ENCODE data around the gene PDZRN4. TPM values are rescaled to one million over a fixed set of nuclear protein-coding genes. Genes with fewer than 3 reads are reported as not detected.

The PDZRN4 gene
- total and polyA plus RNA-seq, 8 donors = 0.58 to 29.0 (median 2.2) TPM

DNA sequence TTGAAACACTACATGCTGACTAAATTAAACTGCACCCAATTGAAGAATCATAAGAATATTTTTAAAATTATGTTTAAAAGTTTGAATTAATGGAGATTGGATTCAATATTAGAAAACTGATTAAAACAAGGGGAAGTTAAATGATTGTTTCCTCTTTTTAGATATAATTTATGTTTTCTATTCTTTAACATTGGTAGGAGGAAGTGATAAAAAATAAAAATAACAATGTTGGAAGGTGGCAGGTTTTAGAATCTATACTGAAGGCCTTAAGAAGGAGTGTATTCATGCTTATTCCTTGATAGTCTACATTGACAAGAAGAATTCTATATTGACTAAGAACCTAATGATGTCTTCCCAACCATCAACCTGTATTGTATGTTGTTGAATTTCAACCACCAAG lies 168.1 kb downstream of the PDZRN4 start:
- DNase-seq = no peak
- TF ChIP-seq, protein P1, sequence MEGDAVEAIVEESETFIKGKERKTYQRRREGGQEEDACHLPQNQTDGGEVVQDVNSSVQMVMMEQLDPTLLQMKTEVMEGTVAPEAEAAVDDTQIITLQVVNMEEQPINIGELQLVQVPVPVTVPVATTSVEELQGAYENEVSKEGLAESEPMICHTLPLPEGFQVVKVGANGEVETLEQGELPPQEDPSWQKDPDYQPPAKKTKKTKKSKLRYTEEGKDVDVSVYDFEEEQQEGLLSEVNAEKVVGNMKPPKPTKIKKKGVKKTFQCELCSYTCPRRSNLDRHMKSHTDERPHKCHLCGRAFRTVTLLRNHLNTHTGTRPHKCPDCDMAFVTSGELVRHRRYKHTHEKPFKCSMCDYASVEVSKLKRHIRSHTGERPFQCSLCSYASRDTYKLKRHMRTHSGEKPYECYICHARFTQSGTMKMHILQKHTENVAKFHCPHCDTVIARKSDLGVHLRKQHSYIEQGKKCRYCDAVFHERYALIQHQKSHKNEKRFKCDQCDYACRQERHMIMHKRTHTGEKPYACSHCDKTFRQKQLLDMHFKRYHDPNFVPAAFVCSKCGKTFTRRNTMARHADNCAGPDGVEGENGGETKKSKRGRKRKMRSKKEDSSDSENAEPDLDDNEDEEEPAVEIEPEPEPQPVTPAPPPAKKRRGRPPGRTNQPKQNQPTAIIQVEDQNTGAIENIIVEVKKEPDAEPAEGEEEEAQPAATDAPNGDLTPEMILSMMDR (IDR thresholded peaks at IDR 0.05) = no peak
- TF ChIP-seq EP300 (IDR thresholded peaks at IDR 0.05) = no peak
- TF ChIP-seq POLR2A (IDR thresholded peaks at IDR 0.05) = no peak
- no peak for TF ChIP-seq POLR2AphosphoS5 (IDR thresholded peaks at IDR 0.05)
- Histone ChIP-seq H3K9me3 (peaks cover 0 to 4% (median 0%) of the 10 kb centered on the region in 4 donors), H3K4me3 (no peak overlapping the region), H3K4me1 (no peaks in the 10 kb centered on the region), H3K27me3 (no peaks in the 10 kb centered on the region), H3K36me3 (no peaks in the 10 kb centered on the region), H3K27ac (no peak overlapping the region)
- intact Hi-C loops (cut with DNase I; ENCODE audit: low total_unique reads) = no loop called here

DNA sequence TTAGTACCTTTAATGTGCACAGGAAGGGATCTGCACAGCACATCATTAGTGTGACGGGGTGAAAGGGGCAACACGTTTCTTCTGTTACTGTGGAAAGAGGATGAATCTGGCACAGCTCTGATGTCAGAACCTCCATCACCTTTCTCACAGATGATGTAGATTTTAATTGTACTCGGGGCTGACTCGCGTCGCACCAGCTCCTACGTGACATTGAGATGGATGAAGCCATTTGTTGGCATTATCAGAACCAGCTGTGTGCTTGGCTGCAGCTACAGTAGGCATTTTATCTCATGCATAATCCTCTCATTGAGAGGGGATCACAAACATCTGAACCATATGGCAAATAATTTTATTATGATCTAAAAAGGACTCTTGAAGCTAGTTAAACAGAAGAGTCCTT lies 173.6 kb downstream of the PDZRN4 start:
- H3K27me3 ChIP-seq = no peaks in the 10 kb centered on the region
- no peaks in the 10 kb centered on the region for H3K4me1 ChIP-seq
- DNase-seq = peak in 1 of 2 donors; percentile 10
- H3K9me3 ChIP-seq = no peaks in the 10 kb centered on the region
- no peak for TF ChIP-seq POLR2AphosphoS5 (IDR thresholded peaks at IDR 0.05)
- TF ChIP-seq, protein P1 (IDR thresholded peaks at IDR 0.05) = no peak
- TF ChIP-seq EP300 (IDR thresholded peaks at IDR 0.05) = no peak
- no peak for TF ChIP-seq POLR2A (IDR thresholded peaks at IDR 0.05)
- intact Hi-C loops (cut with DNase I; ENCODE audit: low total_unique reads) = no loop called here
- 65 to 83% (median 77%) methylated on average over 7 of the region's 7 CpGs for WGBS, 5 donors
- no peak overlapping the region for H3K4me3 ChIP-seq
- H3K27ac ChIP-seq = no peak overlapping the region
- no peaks in the 10 kb centered on the region for H3K36me3 ChIP-seq

- Histone ChIP-seq H3K27ac (no peak overlapping the region), H3K4me3 (no peak overlapping the region), H3K4me1 (no peaks in the 10 kb centered on the region), H3K36me3 (no peaks in the 10 kb centered on the region), H3K9me3 (no peaks in the 10 kb centered on the region), H3K27me3 (no peaks in the 10 kb centered on the region)
- TF ChIP-seq POLR2A (IDR thresholded peaks at IDR 0.05) (no peak), EP300 (IDR thresholded peaks at IDR 0.05) (no peak), POLR2AphosphoS5 (IDR thresholded peaks at IDR 0.05) (no peak)
- TF ChIP-seq, protein P1 (IDR thresholded peaks at IDR 0.05) = no peak
- DNase-seq = peak in 1 of 2 donors; percentile 32
- intact Hi-C loops (cut with DNase I; ENCODE audit: low total_unique reads) = no loop called here
- 37 to 70% (median 57%) methylated on average over 1 of the region's 1 CpG for WGBS, 5 donors
Observed at GRCh38 chr12:41362510-41362909, 174.4 kb downstream of the PDZRN4 start.

GRCh38 chr12:41362931-41363330 lies 174.8 kb downstream of the PDZRN4 start:
- Histone ChIP-seq H3K9me3 (peaks cover 0 to under 1% (median 0%) of the 10 kb centered on the region in 4 donors), H3K27ac (no peak overlapping the region), H3K27me3 (no peaks in the 10 kb centered on the region), H3K36me3 (no peaks in the 10 kb centered on the region), H3K4me3 (no peak overlapping the region), H3K4me1 (no peaks in the 10 kb centered on the region)
- no peak for DNase-seq
- intact Hi-C loops (cut with DNase I; ENCODE audit: low total_unique reads) = no loop called here
- TF ChIP-seq, protein P1 (IDR thresholded peaks at IDR 0.05) = no peak
- no peak for TF ChIP-seq EP300 (IDR thresholded peaks at IDR 0.05)
- TF ChIP-seq POLR2AphosphoS5 (IDR thresholded peaks at IDR 0.05) = no peak
- no peak for TF ChIP-seq POLR2A (IDR thresholded peaks at IDR 0.05)

Data from stomach (tissue), 9 donors.